ENCODE data around the gene PARD3.
"Not testable (repeated sequence)": the region's sequence is repeated elsewhere in the genome, so short reads cannot be mapped to it uniquely, and the experiment has no call there.

The PARD3 gene

GRCh38 chr10:34369120-34369519 is 446.0 kb downstream of the PARD3 start:
- DNase-seq = no peak

GRCh38 chr10:34364253-34365037 is 450.7 kb downstream of the PARD3 start:
- DNase-seq = no peak

GRCh38 chr10:34360984-34361383 is 454.1 kb downstream of the PARD3 start:
- no peak for DNase-seq

DNA sequence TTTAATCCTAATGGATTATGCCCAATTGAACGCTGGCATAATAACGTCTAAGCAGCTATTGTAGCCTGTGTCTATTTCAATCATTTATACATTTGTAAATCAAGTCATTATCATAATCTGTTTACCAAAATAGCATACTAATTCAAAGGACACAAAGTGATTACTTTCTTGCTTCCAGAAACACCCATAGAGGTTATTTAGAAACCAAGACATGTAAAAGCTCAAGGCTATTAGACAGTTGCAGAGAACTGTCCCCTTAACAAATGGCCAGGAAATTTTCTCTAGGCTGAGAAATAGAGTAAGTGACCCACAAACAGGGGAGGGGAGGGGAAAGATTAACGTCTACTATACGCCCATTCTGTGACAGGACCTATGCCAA is 455.7 kb downstream of the PARD3 start:
- DNase-seq = no peak

DNA sequence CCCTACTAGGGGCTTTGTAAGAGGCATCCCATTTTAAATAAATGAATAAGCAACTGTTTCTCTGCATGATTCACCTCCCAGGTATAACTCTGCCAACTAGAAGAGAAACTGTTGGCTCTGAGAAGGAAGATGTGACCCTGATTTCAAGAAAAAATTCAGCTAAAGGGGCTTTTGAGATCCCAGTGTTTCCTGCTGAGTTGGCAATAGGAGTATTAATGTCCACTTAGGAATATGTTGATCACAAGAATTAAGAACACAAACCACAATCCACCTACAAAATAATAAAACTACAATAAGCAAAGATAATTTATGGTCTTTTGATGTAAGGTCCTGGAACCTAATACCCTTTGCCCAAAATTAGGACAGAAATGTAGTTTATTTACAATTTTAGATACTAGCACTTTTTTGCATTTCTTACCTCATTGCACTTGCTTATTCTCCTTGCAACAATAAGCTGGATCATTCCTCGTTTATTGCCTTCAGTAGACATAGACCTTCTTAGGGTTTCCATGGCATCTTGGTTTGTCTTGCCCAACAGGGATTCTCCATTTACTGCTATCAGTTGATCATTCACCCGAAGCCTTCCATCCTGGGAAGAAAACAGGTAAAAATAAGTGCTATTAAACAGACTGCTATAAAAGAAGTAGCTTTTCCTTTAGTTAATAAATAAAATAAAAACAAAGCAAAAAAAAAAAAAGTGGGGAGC is 456.2 kb downstream of the PARD3 start:
- no peak for DNase-seq

- no peak for DNase-seq
Observed at GRCh38 chr10:34356463-34356862, 458.6 kb downstream of the PARD3 start.

GRCh38 chr10:34353530-34353929 is 461.6 kb downstream of the PARD3 start:
- not testable (repeated sequence) for DNase-seq

DNA sequence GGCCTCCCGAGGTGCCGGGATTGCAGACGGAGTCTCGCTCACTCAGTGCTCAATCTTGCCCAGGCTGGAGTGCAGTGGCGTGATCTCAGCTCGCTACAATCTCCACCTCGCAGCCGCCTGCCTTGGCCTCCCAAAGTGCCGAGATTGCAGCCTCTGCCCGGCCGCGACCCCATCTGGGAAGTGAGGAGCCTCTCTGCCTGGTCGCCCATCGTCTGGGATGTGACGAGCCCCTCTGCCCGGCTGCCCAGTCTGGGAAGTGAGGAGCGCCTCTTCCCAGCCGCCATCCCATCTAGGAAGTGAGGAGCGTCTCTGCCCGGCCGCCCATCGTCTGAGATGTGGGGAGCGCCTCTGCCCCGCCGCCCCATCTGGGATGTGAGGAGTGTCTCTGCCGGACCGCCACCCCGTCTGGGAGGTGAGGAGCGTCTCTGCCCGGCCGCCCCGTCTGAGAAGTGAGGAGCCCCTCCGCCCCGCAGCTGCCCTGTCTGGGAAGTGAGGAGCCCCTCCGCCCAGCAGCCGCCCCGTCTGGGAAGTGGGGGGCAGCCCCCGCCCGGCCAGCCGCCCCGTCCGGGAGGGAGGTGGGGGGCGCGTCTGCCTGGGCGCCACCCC is 462.4 kb downstream of the PARD3 start:
- not testable (repeated sequence) for DNase-seq

DNA sequence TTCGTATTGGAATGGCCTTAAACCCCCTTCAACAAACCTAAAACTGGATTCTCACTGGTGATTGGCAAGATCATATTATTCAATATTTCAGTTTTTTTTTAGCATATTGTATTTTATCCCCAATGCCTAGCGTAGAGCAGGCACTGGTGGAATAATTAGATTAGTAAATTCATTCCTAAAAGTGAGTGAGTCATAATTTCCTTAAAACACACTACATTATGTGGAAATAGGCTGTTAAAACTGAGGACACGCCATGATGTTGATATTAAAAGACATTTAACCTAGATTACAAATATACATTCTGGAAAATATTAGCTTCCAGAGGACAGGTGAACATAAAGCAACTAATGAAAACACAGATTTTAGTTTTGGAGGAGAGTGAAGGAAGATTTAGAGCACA is 463.9 kb downstream of the PARD3 start:
- no peak for DNase-seq

DNA sequence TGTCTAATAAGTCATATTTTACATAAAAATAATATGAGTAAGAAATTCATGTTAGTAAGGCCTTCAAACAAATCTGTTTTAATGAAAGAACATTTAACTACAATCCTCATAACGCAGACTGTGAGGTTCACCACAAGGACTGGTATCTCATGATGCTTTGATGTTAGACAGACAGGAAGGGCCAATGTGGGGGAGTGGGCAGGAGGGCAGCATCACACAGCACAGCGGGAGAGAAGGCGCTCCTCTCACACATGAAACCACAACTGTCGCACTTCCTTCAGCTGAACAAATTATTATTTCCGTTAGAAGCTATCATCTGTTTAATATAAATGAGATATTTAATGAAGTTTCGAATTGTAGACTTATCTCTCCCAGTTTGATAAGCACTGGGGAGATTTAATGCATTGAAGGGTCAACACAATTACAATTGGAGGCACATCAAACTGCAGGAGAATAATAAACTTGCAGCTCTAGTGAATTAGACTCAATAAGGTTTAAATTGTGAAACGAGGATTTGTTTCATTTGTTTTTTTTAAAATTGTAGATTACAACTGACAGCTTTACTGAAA is 466.1 kb downstream of the PARD3 start:
- no peak for DNase-seq

- DNase-seq = no peak
Observed at GRCh38 chr10:34348021-34348420, 467.1 kb downstream of the PARD3 start.

- no peak for DNase-seq
Observed at GRCh38 chr10:34347131-34347530, 468.0 kb downstream of the PARD3 start.

DNA sequence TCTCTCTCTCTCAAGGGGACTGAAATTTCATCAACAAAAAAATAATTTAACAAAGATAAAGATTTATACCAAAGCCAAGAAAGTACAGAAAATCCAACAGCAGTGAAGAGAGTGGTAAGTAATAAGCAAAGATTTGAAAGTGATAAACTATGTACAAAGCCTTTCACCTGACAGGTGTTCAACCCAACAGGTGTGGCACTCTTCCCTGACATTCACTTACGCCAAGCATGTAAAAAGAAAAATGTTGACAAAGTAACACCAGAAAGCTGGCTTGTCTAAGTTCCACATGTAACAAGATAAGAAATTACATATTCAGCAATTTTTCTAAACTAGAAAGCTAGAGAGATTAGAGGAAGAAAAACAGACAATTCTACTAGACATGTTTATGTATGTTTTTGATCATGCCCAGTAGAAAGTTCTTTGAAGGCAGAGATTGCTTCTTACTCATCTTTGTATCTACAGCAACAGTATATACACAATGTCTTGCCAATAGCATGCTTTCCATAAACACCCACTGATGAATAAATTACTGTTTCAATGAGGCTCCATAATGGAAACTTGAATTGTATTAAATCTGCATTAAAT is 468.5 kb downstream of the PARD3 start:
- no peak for DNase-seq

DNA sequence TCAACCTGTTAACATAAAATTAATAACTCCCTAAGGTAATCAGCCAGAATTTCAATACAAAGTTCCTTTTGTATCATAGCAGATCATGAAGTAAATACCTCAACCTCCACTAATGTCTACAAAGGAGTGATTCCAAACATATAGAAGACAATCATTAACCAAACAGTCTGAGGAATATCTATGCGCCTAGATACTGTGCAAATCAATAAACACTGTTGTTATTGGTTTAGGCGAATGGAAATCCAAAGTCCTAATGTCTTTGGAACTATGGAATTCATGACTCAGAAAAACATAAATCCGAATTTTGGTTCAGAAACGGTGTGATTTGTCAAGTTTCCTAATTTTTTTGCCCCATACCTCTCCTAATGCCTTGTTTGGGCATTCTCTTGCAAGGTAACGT is 469.7 kb downstream of the PARD3 start:
- DNase-seq = no peak

DNA sequence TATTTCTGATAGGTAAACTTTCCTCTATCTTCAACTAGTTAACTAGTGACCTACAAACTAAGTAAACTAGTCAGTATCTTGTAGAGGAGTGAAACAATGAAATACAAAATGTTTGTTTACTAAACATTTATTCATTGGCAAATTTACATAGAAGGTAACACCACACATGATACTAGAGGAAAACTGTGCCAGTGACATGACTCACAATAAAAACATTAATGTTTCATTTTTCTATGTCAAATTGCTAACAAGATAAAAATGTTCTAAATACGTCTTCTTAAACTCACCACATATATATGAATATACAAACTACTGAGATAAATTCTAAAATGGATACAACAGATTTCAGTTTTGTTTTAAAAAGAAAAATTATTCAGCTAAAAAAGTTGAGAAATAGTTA is 471.3 kb downstream of the PARD3 start:
- no peak for DNase-seq

DNA sequence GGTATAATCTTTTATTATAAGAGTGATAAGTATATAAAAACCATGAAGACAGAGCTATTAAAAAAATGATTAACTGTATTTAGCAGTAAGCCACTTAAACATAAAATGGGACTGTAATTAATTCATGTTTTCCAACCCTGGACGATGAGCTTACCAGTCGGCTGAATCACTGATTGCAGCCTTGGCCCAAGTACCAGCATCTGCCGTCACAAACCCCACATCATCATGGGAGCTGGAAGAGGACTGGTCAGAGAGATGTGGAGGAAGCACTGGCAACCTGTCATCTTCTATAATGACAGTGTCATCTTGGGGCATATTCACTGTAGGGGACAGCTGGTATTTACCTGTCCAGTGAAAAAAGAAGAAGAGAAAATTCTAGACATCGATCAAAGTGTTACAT is 473.6 kb downstream of the PARD3 start:
- no peak for DNase-seq

- DNase-seq = no peak
Observed at GRCh38 chr10:34340934-34341333, 474.2 kb downstream of the PARD3 start.

DNA sequence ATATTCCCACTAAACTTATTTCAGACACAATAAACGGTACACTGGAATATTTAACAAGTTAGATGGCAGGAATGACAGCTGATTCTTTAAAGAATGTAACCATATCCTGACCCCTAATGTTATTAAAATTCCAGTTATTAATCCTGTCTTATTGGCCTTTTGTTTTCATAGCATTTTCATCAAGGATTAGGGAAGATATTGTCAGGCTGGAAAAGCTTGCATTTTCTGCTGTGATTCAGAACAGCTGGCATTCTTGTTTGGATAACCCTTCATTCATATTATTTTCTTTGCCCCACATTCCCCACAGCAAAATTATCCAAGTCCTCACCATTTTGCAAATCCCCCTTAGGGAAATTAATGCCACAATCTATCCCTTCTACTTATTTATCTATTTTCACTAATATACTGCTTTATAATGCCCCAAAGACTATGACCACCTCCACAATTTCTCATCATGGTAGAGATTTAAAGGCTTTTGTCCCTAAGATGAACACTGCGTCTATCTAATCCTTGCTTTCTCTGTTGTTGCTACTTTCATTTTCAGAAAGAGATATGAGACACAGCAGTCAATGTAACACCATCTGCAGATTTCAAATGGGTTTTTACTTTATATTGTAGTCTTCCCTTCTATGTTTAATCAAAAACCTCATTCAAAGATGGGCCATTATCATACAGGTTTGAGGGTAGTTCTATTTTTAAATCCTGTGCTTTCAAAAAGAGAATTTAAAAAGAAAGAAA is 475.1 kb downstream of the PARD3 start:
- no peak for DNase-seq

- no peak for DNase-seq
Observed at GRCh38 chr10:34337917-34338316, 477.2 kb downstream of the PARD3 start.

DNA sequence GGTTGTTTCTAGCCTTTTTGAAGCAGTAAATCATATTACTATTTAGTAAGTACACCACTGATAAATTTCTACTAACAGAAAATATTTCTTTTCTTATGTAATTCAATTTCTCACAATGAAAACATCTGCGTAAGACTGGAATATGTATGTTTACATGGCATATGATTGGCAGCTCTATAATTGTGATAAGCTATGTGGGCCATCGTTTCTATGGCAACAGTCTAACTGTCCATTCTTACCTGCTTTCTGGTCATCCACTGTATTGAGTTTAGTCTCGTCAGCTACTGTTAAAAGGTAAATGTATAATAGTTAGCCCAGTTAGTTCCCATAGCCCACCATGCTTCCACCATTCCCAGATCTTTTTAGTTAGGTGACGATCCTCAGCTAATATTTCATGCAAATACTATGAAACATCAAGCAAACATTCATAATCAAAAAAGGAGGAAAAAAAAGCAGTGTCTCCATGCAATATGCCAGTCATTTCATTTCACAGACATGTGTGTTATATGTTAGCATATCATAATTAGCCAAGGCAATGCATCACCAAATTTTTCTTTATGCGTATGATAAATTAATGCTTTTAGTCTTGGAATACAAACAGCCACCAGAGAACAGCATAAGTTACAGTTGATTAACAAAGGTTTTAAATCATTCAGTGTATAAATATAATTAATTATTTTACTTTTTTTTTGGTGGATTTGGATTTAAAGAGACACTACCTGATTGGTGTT is 479.0 kb downstream of the PARD3 start:
- no peak for DNase-seq

GRCh38 chr10:34334908-34335307 is 480.2 kb downstream of the PARD3 start:
- no peak for DNase-seq

DNA sequence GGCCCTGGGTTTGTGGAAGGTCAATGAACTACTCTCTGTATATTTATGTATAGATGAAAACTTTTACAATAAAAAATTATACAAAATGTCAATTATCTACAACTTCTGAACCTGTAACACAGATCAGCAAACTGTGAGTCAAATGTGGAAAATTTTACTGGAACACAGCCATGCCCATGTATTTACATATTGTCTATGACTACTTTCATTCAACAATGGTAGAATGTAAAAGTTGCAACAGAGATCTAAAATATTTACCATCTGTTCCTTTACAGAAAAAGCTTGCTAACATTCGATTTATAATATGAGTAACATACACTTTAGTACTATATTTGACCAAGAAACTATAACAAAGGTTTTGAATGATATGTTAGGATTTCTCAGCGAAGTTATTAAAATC is 481.6 kb downstream of the PARD3 start:
- DNase-seq = no peak

Data from effector CD8-positive, alpha-beta T cell (primary cell).